HG02885 (cell line): Measurements from ENCODE around the gene TAS2R40.
"Not testable (repeated sequence)": the region's sequence is repeated elsewhere in the genome, so short reads cannot be mapped to it uniquely, and the experiment has no call there.

Experiments used
- ATAC-seq: cut with Tn5 transposase; IDR thresholded peaks from one replicate; pipeline ENCODE4 v1.9.1; 2021; ENCODE audit warnings: mild to moderate bottlenecking; ENCODE audit not compliant: unreplicated experiment, poor library complexity

TAS2R40 gene

GRCh38 chr7:143221737-143222136 is at the start of gene TAS2R40:
TAS2R40 (plus strand) TSS chr7:143222037; CDS start chr7:143222079, 42 bp downstream.
- no peak for ATAC-seq

GRCh38 chr7:143172354-143172753 is 49.5 kb upstream of the TAS2R40 start:
- ATAC-seq, result no peak

- no peak for ATAC-seq
Measured at GRCh38 chr7:143176128-143176527, 45.7 kb upstream of the TAS2R40 start.

GRCh38 chr7:143177374-143178119 is 44.3 kb upstream of the TAS2R40 start:
- ATAC-seq, result no peak

GRCh38 chr7:143180771-143181170 is 41.1 kb upstream of the TAS2R40 start:
- not testable (repeated sequence) for ATAC-seq

- no peak for ATAC-seq
Measured at GRCh38 chr7:143181349-143181748, 40.5 kb upstream of the TAS2R40 start.

- no peak for ATAC-seq
Measured at GRCh38 chr7:143183024-143183423, 38.8 kb upstream of the TAS2R40 start, which contains the start of gene TAS2R39. TAS2R39 (plus strand) TSS chr7:143183419; CDS start chr7:143183419, 0 bp downstream.

GRCh38 chr7:143185551-143185950 is 36.3 kb upstream of the TAS2R40 start:
- no peak for ATAC-seq

GRCh38 chr7:143188994-143189393 is 32.8 kb upstream of the TAS2R40 start:
- ATAC-seq, result no peak

GRCh38 chr7:143193880-143194279 is 28.0 kb upstream of the TAS2R40 start:
- ATAC-seq, result no peak

- ATAC-seq, result peak; percentile 56
Measured at GRCh38 chr7:143199040-143199439, 22.8 kb upstream of the TAS2R40 start.

GRCh38 chr7:143202161-143202560 is 19.7 kb upstream of the TAS2R40 start:
- no peak for ATAC-seq

- no peak for ATAC-seq
Measured at GRCh38 chr7:143203386-143203785, 18.5 kb upstream of the TAS2R40 start.

GRCh38 chr7:143205560-143206293 is 16.1 kb upstream of the TAS2R40 start:
- peak; percentile 91 for ATAC-seq

GRCh38 chr7:143210541-143210940 is 11.3 kb upstream of the TAS2R40 start:
- no peak for ATAC-seq

- not testable (repeated sequence) for ATAC-seq
Measured at GRCh38 chr7:143213478-143213877, 8.4 kb upstream of the TAS2R40 start.

GRCh38 chr7:143214789-143215679 is 6.8 kb upstream of the TAS2R40 start:
- ATAC-seq, result peak; percentile 92

GRCh38 chr7:143216151-143216550 is 5.7 kb upstream of the TAS2R40 start:
- ATAC-seq, result no peak

GRCh38 chr7:143216686-143217085 is 5.2 kb upstream of the TAS2R40 start:
- no peak for ATAC-seq

- ATAC-seq, result no peak
Measured at GRCh38 chr7:143217806-143218205, 4.0 kb upstream of the TAS2R40 start.

GRCh38 chr7:143221286-143221685 is 551 bp upstream of the TAS2R40 start:
- ATAC-seq, result no peak
